RWPE1 (cell line): ENCODE results near the gene HOMER2.

ENCODE experiments used
- CTCF ChIA-PET: fragments of 350-600 bp; sonication (Branson Sonifier 250); formaldehyde crosslinking; extraction: SDS; loops from one replicate; lab custom pipeline; 2021; lab: Yijun Ruan, JAX
- POLR2A ChIA-PET: fragments of 400-600 bp; formaldehyde crosslinking; extraction: SDS; loops from one replicate; lab custom pipeline; 2020; ENCODE audit warnings: antibody characterized with exemption; ENCODE audit not compliant: low non-redundant PET; lab: Yijun Ruan, JAX
- DNase-seq: peaks from one replicate; pipeline ENCODE4 v3.0.0; 2012; ENCODE audit warnings: low spot score
- H3K27ac ChIP-seq: fragments of 450-650 bp; 2 replicates; pipeline ENCODE4 v1.5.1; 2017
- CTCF ChIP-seq: fragments of 450-650 bp; conservative IDR thresholded peaks from 2 replicates; pipeline ENCODE4 v1.5.1; 2017; ENCODE audit warnings: low read depth, mild to moderate bottlenecking

Gene HOMER2

GRCh38 chr15:82993144-82993543 is 40.6 kb upstream of the HOMER2 start:
- POLR2A ChIA-PET = no interaction called here
- no peak for DNase-seq
- TF ChIP-seq CTCF = no peak
- no peak overlapping the region for H3K27ac ChIP-seq
- CTCF ChIA-PET = interaction anchor here (0.6 kb wide), 1 partner anchor 143 kb away, joined by 3 read pairs; no protein-coding TSS in a partner anchor

GRCh38 chr15:82992436-82992998 is 40.0 kb upstream of the HOMER2 start:
- TF ChIP-seq CTCF = no peak
- no peak for DNase-seq
- POLR2A ChIA-PET = no interaction called here
- CTCF ChIA-PET = no interaction called here
- no peak overlapping the region for H3K27ac ChIP-seq

GRCh38 chr15:82986442-82986780 is 33.9 kb upstream of the HOMER2 start:
- ChIA-PET CTCF (interaction anchor here (1.0 to 2.5 kb wide), 2 partner anchors 43 to 137 kb away, joined by 3 to 9 read pairs; no protein-coding TSS in a partner anchor), POLR2A (interaction anchor here (0.9 to 1.0 kb wide), 2 partner anchors 28 to 141 kb away, joined by 3 read pairs; no protein-coding TSS in a partner anchor)
- H3K27ac ChIP-seq = peak overlapping the region; percentile 79
- no peak for DNase-seq
- no peak for TF ChIP-seq CTCF

- ChIA-PET POLR2A (interaction anchor here (0.9 to 1.0 kb wide), 2 partner anchors 28 to 141 kb away, joined by 3 read pairs; no protein-coding TSS in a partner anchor), CTCF (interaction anchor here (1.0 to 2.5 kb wide), 2 partner anchors 43 to 136 kb away, joined by 3 to 9 read pairs; no protein-coding TSS in a partner anchor)
- peak within 1 kb of the TSS; percentile 79 for H3K27ac ChIP-seq
- DNase-seq = peak; percentile 91
- TF ChIP-seq CTCF = no peak
These were observed 33.3 kb upstream of the HOMER2 start, which contains the start of gene RAMAC for GRCh38 chr15:82985688-82986441. RAMAC (plus strand) TSS chr15:82986210; CDS start chr15:82989019, 2,809 bp downstream.

GRCh38 chr15:82980981-82981380 is 28.5 kb upstream of the HOMER2 start:
- no peak for TF ChIP-seq CTCF
- no peak for DNase-seq
- ChIA-PET POLR2A (no interaction called here), CTCF (no interaction called here)
- H3K27ac ChIP-seq = no peak overlapping the region

GRCh38 chr15:82979726-82980125 is 27.2 kb upstream of the HOMER2 start:
- TF ChIP-seq CTCF = no peak
- H3K27ac ChIP-seq = no peak overlapping the region
- CTCF ChIA-PET = interaction anchor here (0.6 to 0.7 kb wide), 2 partner anchors 423 to 1130 kb away, joined by 3 to 4 read pairs; no protein-coding TSS in a partner anchor
- POLR2A ChIA-PET = no interaction called here
- DNase-seq = no peak
